ENCODE data around the gene ISM2. TPM values are rescaled to one million over a fixed set of nuclear protein-coding genes. Genes with fewer than 3 reads are reported as not detected.

The ISM2 gene
- total RNA-seq, 1 donor from 2014 or later: 0.21 TPM

GRCh38 chr14:77478029-77478428 is 20.6 kb downstream of the ISM2 start:
- no peaks in the 10 kb centered on the region for H3K9me3 Mint-ChIP-seq (ENCODE audit: unreplicated experiment)
- H3K36me3 Mint-ChIP-seq (ENCODE audit: low read depth, unreplicated experiment): no peaks in the 10 kb centered on the region
- H3K27ac Mint-ChIP-seq (ENCODE audit: unreplicated experiment): no peak overlapping the region
- no peak for DNase-seq (ENCODE audit: low spot score)
- TF ChIP-seq CTCF (IDR thresholded peaks at IDR 0.05; ENCODE audit: unreplicated experiment): no peak
- no peaks in the 10 kb centered on the region for H3K4me1 Mint-ChIP-seq (ENCODE audit: unreplicated experiment)
- no peak overlapping the region for H3K4me3 Mint-ChIP-seq (ENCODE audit: unreplicated experiment)
- H3K27me3 Mint-ChIP-seq (ENCODE audit: unreplicated experiment): peaks cover 2% of the 10 kb centered on the region

- Mint-ChIP-seq H3K36me3 (ENCODE audit: low read depth, unreplicated experiment) (no peaks in the 10 kb centered on the region), H3K27me3 (ENCODE audit: unreplicated experiment) (peaks cover 2% of the 10 kb centered on the region), H3K4me3 (ENCODE audit: unreplicated experiment) (no peak overlapping the region), H3K27ac (ENCODE audit: unreplicated experiment) (no peak overlapping the region), H3K4me1 (ENCODE audit: unreplicated experiment) (peaks cover 1% of the 10 kb centered on the region), H3K9me3 (ENCODE audit: unreplicated experiment) (no peaks in the 10 kb centered on the region)
- no peak for DNase-seq (ENCODE audit: low spot score)
- no peak for TF ChIP-seq CTCF (IDR thresholded peaks at IDR 0.05; ENCODE audit: unreplicated experiment)
Measured at GRCh38 chr14:77475432-77476115, 23.0 kb downstream of the ISM2 start.

- Mint-ChIP-seq H3K9me3 (ENCODE audit: unreplicated experiment) (no peaks in the 10 kb centered on the region), H3K27me3 (ENCODE audit: unreplicated experiment) (peaks cover 2% of the 10 kb centered on the region), H3K27ac (ENCODE audit: unreplicated experiment) (no peak overlapping the region)
Measured at GRCh38 chr14:77474479-77475177, 24.0 kb downstream of the ISM2 start.

GRCh38 chr14:77473921-77474320 is 24.7 kb downstream of the ISM2 start:
- no peaks in the 10 kb centered on the region for H3K9me3 Mint-ChIP-seq (ENCODE audit: unreplicated experiment)
- H3K4me3 Mint-ChIP-seq (ENCODE audit: unreplicated experiment): no peak overlapping the region

More at GRCh38 chr14:77474479-77475177, 24.0 kb downstream of the ISM2 start:
- no peak for DNase-seq (ENCODE audit: low spot score)
- H3K4me1 Mint-ChIP-seq (ENCODE audit: unreplicated experiment): peaks cover 3% of the 10 kb centered on the region
- TF ChIP-seq CTCF (IDR thresholded peaks at IDR 0.05; ENCODE audit: unreplicated experiment): no peak
- H3K4me3 Mint-ChIP-seq (ENCODE audit: unreplicated experiment): no peak overlapping the region
- H3K36me3 Mint-ChIP-seq (ENCODE audit: low read depth, unreplicated experiment): no peaks in the 10 kb centered on the region

More at GRCh38 chr14:77473921-77474320, 24.7 kb downstream of the ISM2 start:
- Mint-ChIP-seq H3K36me3 (ENCODE audit: low read depth, unreplicated experiment) (peaks cover 4% of the 10 kb centered on the region), H3K27ac (ENCODE audit: unreplicated experiment) (no peak overlapping the region), H3K4me1 (ENCODE audit: unreplicated experiment) (peaks cover 3% of the 10 kb centered on the region), H3K27me3 (ENCODE audit: unreplicated experiment) (peaks cover 2% of the 10 kb centered on the region)
- TF ChIP-seq CTCF (IDR thresholded peaks at IDR 0.05; ENCODE audit: unreplicated experiment): no peak
- no peak for DNase-seq (ENCODE audit: low spot score)

Measured in endothelial cell (in vitro differentiated cells).